Measurements from ENCODE around the gene PPP4C.

The PPP4C gene

GRCh38 chr16:30083216-30084055, 7.6 kb downstream of the PPP4C start:
- DNase-seq = no peak

GRCh38 chr16:30084096-30084815, 8.5 kb downstream of the PPP4C start:
- no peak for DNase-seq

- DNase-seq = no peak
These were observed 9.0 kb downstream of the PPP4C start for GRCh38 chr16:30084816-30085159.

- no peak for DNase-seq
These were observed 9.5 kb downstream of the PPP4C start for GRCh38 chr16:30085247-30085646.

GRCh38 chr16:30085820-30086219, 10.0 kb downstream of the PPP4C start:
- DNase-seq = no peak

- no peak for DNase-seq
These were observed 10.7 kb downstream of the PPP4C start for GRCh38 chr16:30086291-30087140.

GRCh38 chr16:30087181-30087898, 11.5 kb downstream of the PPP4C start:
- peak in 1 of 2 donors; percentile 59 for DNase-seq

GRCh38 chr16:30088237-30088831, 12.5 kb downstream of the PPP4C start:
- no peak for DNase-seq

GRCh38 chr16:30088832-30089624, 13.2 kb downstream of the PPP4C start:
- no peak for DNase-seq

GRCh38 chr16:30090610-30091331, 15.0 kb downstream of the PPP4C start:
- DNase-seq = no peak

- DNase-seq = peak; percentile 92 to 93
These were observed 15.9 kb downstream of the PPP4C start, which contains the start of gene TBX6 for GRCh38 chr16:30091474-30092372. Gene TBX6, minus strand, starts transcription at chr16:30091924. Its CDS starts 731 bp downstream, at chr16:30091193.

- peak; percentile 82 to 90 for DNase-seq
These were observed 16.7 kb downstream of the PPP4C start for GRCh38 chr16:30092373-30093010.

GRCh38 chr16:30094541-30095165, 18.9 kb downstream of the PPP4C start:
- no peak for DNase-seq

GRCh38 chr16:30095166-30096078, 19.6 kb downstream of the PPP4C start:
- peak in 1 of 2 donors; percentile 14 for DNase-seq

- DNase-seq = peak; percentile 91
These were observed 20.5 kb downstream of the PPP4C start, which contains the start of gene YPEL3 for GRCh38 chr16:30096105-30096861. Gene YPEL3, minus strand, starts transcription at chr16:30096213. Its CDS starts 731 bp downstream, at chr16:30095482.

GRCh38 chr16:30096862-30097563, 21.2 kb downstream of the PPP4C start:
- DNase-seq = peak; percentile 39 to 42
